Measurements from ENCODE around the gene FAM107A.

FAM107A gene

GRCh38 chr3:58597770-58598310 is 20.6 kb upstream of the FAM107A start:
- no peaks in the 10 kb centered on the region for H3K4me1 ChIP-seq
- H3K27ac ChIP-seq, result no peak overlapping the region
- no peak overlapping the region for H2AFZ ChIP-seq
- no peaks in the 10 kb centered on the region for H3K9me3 ChIP-seq (ENCODE audit: control insufficient read depth, low read length)
- H3K79me2 ChIP-seq, result no peaks in the 10 kb centered on the region
- no peaks in the 10 kb centered on the region for H3K27me3 ChIP-seq (ENCODE audit: control insufficient read depth, insufficient read depth, low read length)
- H3K4me2 ChIP-seq (ENCODE audit: low read length), result no peak overlapping the region
- H3K9ac ChIP-seq, result no peak overlapping the region
- TF ChIP-seq CTCF (IDR thresholded peaks at IDR 0.05), result no peak
- no peaks in the 10 kb centered on the region for H3K36me3 ChIP-seq (ENCODE audit: control insufficient read depth, insufficient read depth, low read length)
- H3K4me3 ChIP-seq (ENCODE audit: low read depth, low read length), result no peak overlapping the region

- H3K4me2 ChIP-seq (ENCODE audit: low read length), result no peak overlapping the region
- H3K27me3 ChIP-seq (ENCODE audit: control insufficient read depth, insufficient read depth, low read length), result no peaks in the 10 kb centered on the region
- H3K4me3 ChIP-seq (ENCODE audit: low read depth, low read length), result no peak overlapping the region
- no peak overlapping the region for H3K9ac ChIP-seq
- H2AFZ ChIP-seq, result no peak overlapping the region
- no peaks in the 10 kb centered on the region for H3K4me1 ChIP-seq
- no peaks in the 10 kb centered on the region for H3K79me2 ChIP-seq
- H3K9me3 ChIP-seq (ENCODE audit: control insufficient read depth, low read length), result no peaks in the 10 kb centered on the region
- H3K27ac ChIP-seq, result no peak overlapping the region
- TF ChIP-seq CTCF (IDR thresholded peaks at IDR 0.05), result no peak
- H3K36me3 ChIP-seq (ENCODE audit: control insufficient read depth, insufficient read depth, low read length), result no peaks in the 10 kb centered on the region
Measured at GRCh38 chr3:58596834-58597518, 19.8 kb upstream of the FAM107A start.

GRCh38 chr3:58594117-58594516 is 16.9 kb upstream of the FAM107A start:
- Histone ChIP-seq H3K27ac (no peak overlapping the region), H2AFZ (no peak overlapping the region), H3K9me3 (ENCODE audit: control insufficient read depth, low read length) (no peaks in the 10 kb centered on the region), H3K79me2 (no peaks in the 10 kb centered on the region), H3K4me3 (ENCODE audit: low read depth, low read length) (no peak overlapping the region), H3K4me1 (no peaks in the 10 kb centered on the region), H3K4me2 (ENCODE audit: low read length) (no peak overlapping the region), H3K36me3 (ENCODE audit: control insufficient read depth, insufficient read depth, low read length) (no peaks in the 10 kb centered on the region), H3K9ac (no peak overlapping the region), H3K27me3 (ENCODE audit: control insufficient read depth, insufficient read depth, low read length) (no peaks in the 10 kb centered on the region)
- no peak for TF ChIP-seq CTCF (IDR thresholded peaks at IDR 0.05)

- Histone ChIP-seq H3K9me3 (ENCODE audit: control insufficient read depth, low read length) (no peaks in the 10 kb centered on the region), H3K9ac (no peak overlapping the region), H3K4me2 (ENCODE audit: low read length) (no peak overlapping the region), H3K27me3 (ENCODE audit: control insufficient read depth, insufficient read depth, low read length) (no peaks in the 10 kb centered on the region), H3K4me3 (ENCODE audit: low read depth, low read length) (no peak overlapping the region), H2AFZ (no peak overlapping the region), H3K79me2 (no peaks in the 10 kb centered on the region), H3K27ac (no peak overlapping the region), H3K36me3 (ENCODE audit: control insufficient read depth, insufficient read depth, low read length) (no peaks in the 10 kb centered on the region), H3K4me1 (no peaks in the 10 kb centered on the region)
- TF ChIP-seq CTCF (IDR thresholded peaks at IDR 0.05), result no peak
Measured at GRCh38 chr3:58591517-58592510, 14.6 kb upstream of the FAM107A start.

Data from parathyroid adenoma (tissue), 2 donors.